Endothelial cell of umbilical vein (primary cell): Measurements from ENCODE around the gene STOX1. TPM values are rescaled to one million over a fixed set of nuclear protein-coding genes. Genes with fewer than 3 reads are reported as not detected.

ENCODE experiments used
- BruUV-seq: library from RNA; stranded (reverse); fragments of 400-500 nt; replicated peaks from 2 replicates; lab custom pipeline; 2021; lab: Mats Ljungman, UMichigan
- CTCF ChIA-PET: fragments of 300-600, 350-600 bp; sonication (Branson Sonifier 250); formaldehyde crosslinking; loops from one replicate; lab custom pipeline; 2021; ENCODE audit warnings: antibody characterized with exemption, inconsistent platforms; lab: Charles Lee
- POLR2A ChIA-PET: fragments of 300-600, 350-600 bp; sonication (Branson Sonifier 250); formaldehyde crosslinking; loops from one replicate; lab custom pipeline; 2021; ENCODE audit warnings: antibody characterized with exemption, inconsistent platforms; lab: Charles Lee
- DNase-seq: peaks from one replicate; pipeline ENCODE4 v3.0.0-alpha.2; 2011; ENCODE audit warnings: low read depth, low spot score
- FAIRE-seq: peaks from 2 replicates; lab custom pipeline; 2011; peaks lifted over from hg19 to GRCh38; lab: Jason Lieb, UNC
- H2AFZ ChIP-seq: 2 replicates; pipeline ENCODE4 v1.6.0; 2012; ENCODE audit warnings: low read depth, low read length, control low read depth, inconsistent platforms
- H3K27ac ChIP-seq: 2 replicates; pipeline ENCODE4 v1.5.1; 2011; ENCODE audit warnings: low read depth, mild to moderate bottlenecking, control low read depth, low read length, moderate library complexity; ENCODE audit not compliant: insufficient read depth
- H3K27me3 ChIP-seq, 2 experiments: 2 replicates each; pipeline versions ENCODE4 v1.6.0 to v1.6.1; 2011; ENCODE audit warnings: low read length in 2 of 2, mixed read lengths in 1 of 2; ENCODE audit not compliant: control insufficient read depth in 2 of 2, insufficient read depth in 2 of 2
- H3K36me3 ChIP-seq, 2 experiments: 2 replicates in 1 of 2; 3 replicates in 1 of 2; pipeline ENCODE4 v1.5.1; 2011; ENCODE audit warnings: low read length in 2 of 2, mild to moderate bottlenecking in 1 of 2, moderate library complexity in 1 of 2; ENCODE audit not compliant: control insufficient read depth in 2 of 2, insufficient read depth in 2 of 2; ENCODE audit errors: extremely low read depth in 1 of 2
- H3K4me1 ChIP-seq: 3 replicates; pipeline ENCODE4 v1.5.1; 2011; ENCODE audit warnings: mild to moderate bottlenecking, low read length; ENCODE audit not compliant: control insufficient read depth, insufficient read depth; ENCODE audit errors: extremely low read depth
- H3K4me2 ChIP-seq: 2 replicates; pipeline ENCODE4 v1.6.1; 2011; ENCODE audit warnings: low read length, control low read depth, mixed read lengths; ENCODE audit not compliant: insufficient read depth
- H3K4me3 ChIP-seq, 3 experiments: fragments of 200-600 bp in 1 of 3; sonication (generic), shearing (Covaris generic) in 1 of 3; replicated peaks in 1 of 3; 2 replicates each; pipeline ENCODE4 v1.5.1; 2011 to 2016; ENCODE audit warnings: control low read depth in 3 of 3, low read length in 3 of 3, mild to moderate bottlenecking in 2 of 3, inconsistent platforms in 1 of 3, low read depth in 1 of 3, moderate library complexity in 1 of 3; ENCODE audit not compliant: insufficient read depth in 1 of 3
- H3K79me2 ChIP-seq: 2 replicates; pipeline ENCODE4 v1.6.0; 2012; ENCODE audit warnings: low read length, inconsistent platforms; ENCODE audit not compliant: control insufficient read depth, insufficient read depth
- H3K9ac ChIP-seq: replicated peaks from 2 replicates; pipeline ENCODE3; 2011; ENCODE audit warnings: low read length, control low read depth; ENCODE audit not compliant: insufficient read depth; ENCODE audit errors: extremely low read depth
- H3K9me1 ChIP-seq: replicated peaks from 3 replicates; pipeline ENCODE4 v1.6.0; 2011; ENCODE audit warnings: mild to moderate bottlenecking, low read length; ENCODE audit not compliant: control insufficient read depth, insufficient read depth; ENCODE audit errors: extremely low read depth
- H3K9me3 ChIP-seq: replicated peaks from 2 replicates; pipeline ENCODE4 v1.5.1; 2012; ENCODE audit warnings: low read length, inconsistent platforms; ENCODE audit not compliant: control insufficient read depth, insufficient read depth
- H4K20me1 ChIP-seq: replicated peaks from 2 replicates; pipeline ENCODE3; 2011; ENCODE audit warnings: mild to moderate bottlenecking, low read length; ENCODE audit not compliant: control insufficient read depth, insufficient read depth; ENCODE audit errors: extremely low read depth
- CTCF ChIP-seq, 2 donors: IDR thresholded peaks; 1 replicate in 1 of 2; 2 replicates in 1 of 2; pipeline ENCODE4 v1.5.1; 2011; ENCODE audit warnings: low read length in 2 of 2, mild to moderate bottlenecking in 2 of 2, moderate library complexity in 2 of 2, control low read depth in 1 of 2, inconsistent platforms in 1 of 2, low read depth in 1 of 2; ENCODE audit not compliant: insufficient read depth in 1 of 2; ENCODE audit errors: extremely low read depth in 1 of 2
- EZH2 ChIP-seq: IDR thresholded peaks from 2 replicates; pipeline ENCODE4 v1.6.1; 2012; ENCODE audit warnings: borderline replicate concordance, low read depth, mild to moderate bottlenecking, moderate library complexity, low read length, inconsistent platforms; ENCODE audit not compliant: severe bottlenecking
- FOS ChIP-seq: IDR thresholded peaks from 2 replicates; pipeline ENCODE4 v1.6.1; 2011; ENCODE audit warnings: mild to moderate bottlenecking, low read length, moderate library complexity, borderline replicate concordance; ENCODE audit not compliant: insufficient read depth
- GATA2 ChIP-seq: IDR thresholded peaks from 2 replicates; pipeline ENCODE4 v1.7.0; 2011; ENCODE audit warnings: low read depth, mild to moderate bottlenecking, moderate library complexity, mixed read lengths, low read length; ENCODE audit not compliant: insufficient read length, insufficient read depth
- JUN ChIP-seq: IDR thresholded peaks from 2 replicates; pipeline ENCODE4 v1.6.1; 2011; ENCODE audit warnings: borderline replicate concordance, low read depth; ENCODE audit not compliant: insufficient read length, insufficient read depth
- MAX ChIP-seq: IDR thresholded peaks from 2 replicates; pipeline ENCODE4 v1.6.1; 2011; ENCODE audit not compliant: insufficient read depth, insufficient read length
- MYC ChIP-seq: IDR thresholded peaks from one replicate; pipeline ENCODE4 v1.6.1; 2011; ENCODE audit warnings: mild to moderate bottlenecking, low read depth, low read length
- POLR2A ChIP-seq: IDR thresholded peaks from 2 replicates; pipeline ENCODE4 v1.6.1; 2012; ENCODE audit warnings: low read depth, mild to moderate bottlenecking, control low read depth, low read length
- POLR2AphosphoS5 ChIP-seq: IDR thresholded peaks from 2 replicates; pipeline ENCODE4 v1.6.1; 2012; ENCODE audit warnings: low read depth, mild to moderate bottlenecking, control low read depth, low read length, moderate library complexity; ENCODE audit not compliant: insufficient read depth
- dilution Hi-C: fragments of 300-500 bp; cut with MboI; formaldehyde crosslinking; loops from one replicate; pipeline ENCODE4 v1.15.0; 2019; ENCODE audit warnings: low sequenced_read_pairs; ENCODE audit not compliant: extremely low pct_ligation_motif_present
- intact Hi-C: fragments of 100-400 bp; cut with micrococcal nuclease; formaldehyde crosslinking; loops from one replicate; pipeline ENCODE4 v1.10.0; 2022
- polyA plus RNA-seq, 4 experiments: library from polyadenylated mRNA; depleted of rRNA in 3 of 4; stranded (reverse) in 3 of 4; unstranded in 1 of 4; fragments of >200 nt; gene quantifications; 2 replicates each; pipeline versions ENCODE4 v1.2.1 to v1.2.3, GENCODE V29; 2011 to 2012; ENCODE audit warnings: missing spikeins in 1 of 4
- total RNA-seq: library from RNA; stranded (reverse); gene quantifications from 2 replicates; pipeline ENCODE4 v1.2.3, GENCODE V29; 2021

The STOX1 gene
- total and polyA plus RNA-seq, 2 donors (not counting 3 experiments of a cell fraction or from before 2014, with no cell fraction given) = 0.06 to 0.20 TPM

- DNase-seq = no peak
- Histone ChIP-seq H3K79me2 (peaks cover 27% of the 10 kb centered on the region), H3K4me2 (no peak overlapping the region), H2AFZ (no peak overlapping the region), H3K9me1 (no peaks in the 10 kb centered on the region), H4K20me1 (no peaks in the 10 kb centered on the region), H3K4me1 (peaks cover 14% of the 10 kb centered on the region), H3K4me3 (no peak overlapping the region), H3K9me3 (no peaks in the 10 kb centered on the region), H3K27me3 (no peaks in the 10 kb centered on the region), H3K36me3 (no peaks in the 10 kb centered on the region), H3K27ac (no peak overlapping the region), H3K9ac (no peak overlapping the region)
- ChIA-PET POLR2A (no interaction called here), CTCF (interaction anchor here (2.7 kb wide), 1 partner anchor 348 kb away, joined by 9 read pairs; no protein-coding TSS in a partner anchor)
- intact Hi-C loops (no loop called here), dilution Hi-C loops (no loop called here)
- TF ChIP-seq EZH2 (no peak), FOS (no peak), GATA2 (no peak), CTCF (IDR thresholded peaks at IDR 0.05; ENCODE audit: extremely low read depth in 1 of 2, insufficient read depth in 1 of 2, low read depth in 1 of 2, low read length in 2 of 2) (no peak), MAX (no peak), POLR2AphosphoS5 (no peak), JUN (no peak), POLR2A (no peak), MYC (no peak)
- peak; percentile 21 for FAIRE-seq
- BruUV-seq = no TSS peak
These were observed 71.9 kb downstream of the STOX1 start for GRCh38 chr10:68899186-68899745.
